ENCODE data around the gene WFDC10A. TPM values are rescaled to one million over a fixed set of nuclear protein-coding genes. Genes with fewer than 3 reads are reported as not detected.

WFDC10A gene
- total and polyA plus RNA-seq, 2 donors (not counting 3 experiments of a cell fraction or from before 2014, with no cell fraction given), result not detected

GRCh38 chr20:45592574-45593189, 36.9 kb upstream of the WFDC10A start:
- no peaks in the 10 kb centered on the region for H3K4me1 ChIP-seq (ENCODE audit: control insufficient read depth, extremely low read depth, insufficient read depth, low read length)
- H3K9me3 ChIP-seq (replicated peaks; ENCODE audit: control insufficient read depth, insufficient read depth, low read length), result no peaks in the 10 kb centered on the region
- no peak overlapping the region for H3K4me2 ChIP-seq (ENCODE audit: insufficient read depth, low read length)
- H3K4me3 ChIP-seq (replicated peaks in 1 of 3; ENCODE audit: insufficient read depth in 1 of 3, low read depth in 1 of 3, low read length in 3 of 3), result no peak overlapping the region
- no TSS peak for BruUV-seq (replicated peaks)
- TF ChIP-seq EZH2 (IDR thresholded peaks at IDR 0.05; ENCODE audit: borderline replicate concordance, low read depth, low read length, severe bottlenecking), result no peak
- TF ChIP-seq CTCF (IDR thresholded peaks at IDR 0.05; ENCODE audit: extremely low read depth in 1 of 2, insufficient read depth in 1 of 2, low read depth in 1 of 2, low read length in 2 of 2), result peak; percentile 46 to 49
- peaks cover 0 to 2% of the 10 kb centered on the region in 2 experiments for H3K27me3 ChIP-seq (ENCODE audit: control insufficient read depth in 2 of 2, insufficient read depth in 2 of 2, low read length in 2 of 2)
- ChIA-PET CTCF (interaction anchor here (0.7 to 1.0 kb wide), 3 partner anchors 37 to 187 kb away, joined by 3 to 12 read pairs (median 4); partner anchors contain the start of gene WFDC10A), POLR2A (no interaction called here)
- intact Hi-C loops (cut with micrococcal nuclease) (loop anchor here (1.0 kb wide), 1 partner anchor 179 kb away; no protein-coding TSS in a partner anchor), dilution Hi-C loops (cut with MboI; ENCODE audit: extremely low pct_ligation_motif_present, low sequenced_read_pairs) (no loop called here)
- FAIRE-seq (peak; percentile 49), DNase-seq (ENCODE audit: low read depth, low spot score) (peak; percentile 13)
- no peak overlapping the region for H3K27ac ChIP-seq (ENCODE audit: insufficient read depth, low read depth, low read length)
- no peaks in the 10 kb centered on the region for H3K79me2 ChIP-seq (ENCODE audit: control insufficient read depth, insufficient read depth, low read length)
- no peaks in the 10 kb centered on the region for H4K20me1 ChIP-seq (replicated peaks; ENCODE audit: control insufficient read depth, extremely low read depth, insufficient read depth, low read length)
- H3K9me1 ChIP-seq (replicated peaks; ENCODE audit: control insufficient read depth, extremely low read depth, insufficient read depth, low read length), result no peaks in the 10 kb centered on the region
- H3K9ac ChIP-seq (replicated peaks; ENCODE audit: extremely low read depth, insufficient read depth, low read length), result no peak overlapping the region
- no peak overlapping the region for H2AFZ ChIP-seq (ENCODE audit: low read depth, low read length)
- H3K36me3 ChIP-seq (ENCODE audit: control insufficient read depth in 2 of 2, extremely low read depth in 1 of 2, insufficient read depth in 2 of 2, low read length in 2 of 2), result no peaks in the 10 kb centered on the region

GRCh38 chr20:45593498-45593897, 36.0 kb upstream of the WFDC10A start:
- Histone ChIP-seq H3K9me1 (replicated peaks; ENCODE audit: control insufficient read depth, extremely low read depth, insufficient read depth, low read length) (no peaks in the 10 kb centered on the region), H3K9ac (replicated peaks; ENCODE audit: extremely low read depth, insufficient read depth, low read length) (no peak overlapping the region), H3K79me2 (ENCODE audit: control insufficient read depth, insufficient read depth, low read length) (no peaks in the 10 kb centered on the region), H3K4me1 (ENCODE audit: control insufficient read depth, extremely low read depth, insufficient read depth, low read length) (no peaks in the 10 kb centered on the region), H3K4me3 (replicated peaks in 1 of 3; ENCODE audit: insufficient read depth in 1 of 3, low read depth in 1 of 3, low read length in 3 of 3) (no peak overlapping the region), H3K4me2 (ENCODE audit: insufficient read depth, low read length) (no peak overlapping the region), H3K9me3 (replicated peaks; ENCODE audit: control insufficient read depth, insufficient read depth, low read length) (no peaks in the 10 kb centered on the region), H3K27ac (ENCODE audit: insufficient read depth, low read depth, low read length) (no peak overlapping the region), H3K36me3 (ENCODE audit: control insufficient read depth in 2 of 2, extremely low read depth in 1 of 2, insufficient read depth in 2 of 2, low read length in 2 of 2) (no peaks in the 10 kb centered on the region), H2AFZ (ENCODE audit: low read depth, low read length) (no peak overlapping the region), H4K20me1 (replicated peaks; ENCODE audit: control insufficient read depth, extremely low read depth, insufficient read depth, low read length) (no peaks in the 10 kb centered on the region), H3K27me3 (ENCODE audit: control insufficient read depth in 2 of 2, insufficient read depth in 2 of 2, low read length in 2 of 2) (peaks cover 0 to 1% of the 10 kb centered on the region in 2 experiments)
- dilution Hi-C loops (cut with MboI; ENCODE audit: extremely low pct_ligation_motif_present, low sequenced_read_pairs), result no loop called here
- DNase-seq (ENCODE audit: low read depth, low spot score) (no peak), FAIRE-seq (no peak)
- TF ChIP-seq MYC (IDR thresholded peaks at IDR 0.05; ENCODE audit: low read depth, low read length) (no peak), JUN (IDR thresholded peaks at IDR 0.05; ENCODE audit: borderline replicate concordance, insufficient read depth, insufficient read length, low read depth) (no peak), EZH2 (IDR thresholded peaks at IDR 0.05; ENCODE audit: borderline replicate concordance, low read depth, low read length, severe bottlenecking) (no peak), FOS (IDR thresholded peaks at IDR 0.05; ENCODE audit: borderline replicate concordance, insufficient read depth, low read length) (no peak), CTCF (IDR thresholded peaks at IDR 0.05; ENCODE audit: extremely low read depth in 1 of 2, insufficient read depth in 1 of 2, low read depth in 1 of 2, low read length in 2 of 2) (no peak), MAX (IDR thresholded peaks at IDR 0.05; ENCODE audit: insufficient read depth, insufficient read length) (no peak), POLR2A (IDR thresholded peaks at IDR 0.05; ENCODE audit: low read depth, low read length) (no peak), POLR2AphosphoS5 (IDR thresholded peaks at IDR 0.05; ENCODE audit: insufficient read depth, low read depth, low read length) (no peak), GATA2 (IDR thresholded peaks at IDR 0.05; ENCODE audit: insufficient read depth, insufficient read length, low read depth, low read length) (no peak)
- intact Hi-C loops (cut with micrococcal nuclease), result no loop called here
- ChIA-PET CTCF (interaction anchor here (0.7 to 2.5 kb wide), 2 partner anchors 177 to 186 kb away, joined by 3 to 15 read pairs; no protein-coding TSS in a partner anchor), POLR2A (no interaction called here)
- BruUV-seq (replicated peaks), result no TSS peak
